Naive thymus-derived CD4-positive, alpha-beta T cell (primary cell): ENCODE data around the gene UBXN10. TPM values are rescaled to one million over a fixed set of nuclear protein-coding genes. Genes with fewer than 3 reads are reported as not detected.

Experiments used
- ATAC-seq: fragments of 150-1000 bp; cut with Tn5 transposase; 2 replicates; pipeline ENCODE4 v1.10.0; 2021; ENCODE audit warnings: mild to moderate bottlenecking, moderate library complexity
- CTCF ChIA-PET: fragments of 350-600 bp; sonication (Branson Sonifier 250); formaldehyde crosslinking; loops from one replicate; lab custom pipeline; 2021; ENCODE audit warnings: antibody characterized with exemption; lab: Charles Lee
- POLR2A ChIA-PET: fragments of 350-600 bp; sonication (Branson Sonifier 250); formaldehyde crosslinking; loops from one replicate; lab custom pipeline; 2021; ENCODE audit warnings: antibody characterized with exemption, inconsistent platforms; lab: Charles Lee
- DNase-seq, 9 donors: peaks; one replicate each; pipeline versions ENCODE4 v3.0.0 to v3.0.0-alpha.2; 2020 to 2022; ENCODE audit warnings: mixed read lengths in 1 of 9
- H3K27ac ChIP-seq: one replicate; pipeline ENCODE4 v1.7.0; 2013; ENCODE audit warnings: mild to moderate bottlenecking, low read depth, low read length, moderate library complexity
- H3K27me3 ChIP-seq, 2 donors: one replicate each; pipeline ENCODE4 v1.7.0; 2013; ENCODE audit warnings: low read length in 2 of 2, mild to moderate bottlenecking in 2 of 2, moderate library complexity in 2 of 2; ENCODE audit not compliant: control insufficient read depth in 2 of 2, insufficient read depth in 2 of 2
- H3K36me3 ChIP-seq, 3 experiments: 1 replicate in 2 of 3; 2 replicates in 1 of 3; pipeline ENCODE4 v1.7.0; 2013; ENCODE audit warnings: low read length in 3 of 3, mild to moderate bottlenecking in 3 of 3, moderate library complexity in 1 of 3; ENCODE audit not compliant: insufficient read depth in 3 of 3, control insufficient read depth in 2 of 3
- H3K4me1 ChIP-seq, 2 donors: one replicate each; pipeline ENCODE4 v1.7.0; 2013; ENCODE audit warnings: low read length in 2 of 2, mild to moderate bottlenecking in 2 of 2, moderate library complexity in 1 of 2; ENCODE audit not compliant: control insufficient read depth in 2 of 2, insufficient read depth in 2 of 2
- H3K4me3 ChIP-seq: 2 replicates; pipeline ENCODE4 v1.7.0; 2013; ENCODE audit warnings: mild to moderate bottlenecking, low read length
- H3K9me3 ChIP-seq, 3 experiments: 1 replicate in 2 of 3; 2 replicates in 1 of 3; pipeline ENCODE4 v1.7.0; 2013; ENCODE audit warnings: low read length in 3 of 3; ENCODE audit not compliant: control insufficient read depth in 2 of 3
- H3K27ac Mint-ChIP-seq, 9 donors: one replicate each; pipeline ENCODE4 v1.8.0; 2020 to 2022; ENCODE audit warnings: mixed read lengths in 9 of 9, mild to moderate bottlenecking in 8 of 9, moderate library complexity in 5 of 9, inconsistent platforms in 2 of 9
- H3K27me3 Mint-ChIP-seq, 5 donors: one replicate each; pipeline ENCODE4 v1.8.0; 2021 to 2022; ENCODE audit warnings: mixed read lengths in 5 of 5, mild to moderate bottlenecking in 1 of 5
- H3K36me3 Mint-ChIP-seq, 5 donors: one replicate each; pipeline ENCODE4 v1.8.0; 2020 to 2022; ENCODE audit warnings: mixed read lengths in 5 of 5, mild to moderate bottlenecking in 3 of 5, inconsistent platforms in 1 of 5
- H3K4me1 Mint-ChIP-seq, 7 donors: one replicate each; pipeline ENCODE4 v1.8.0; 2020 to 2022; ENCODE audit warnings: mixed read lengths in 7 of 7, mild to moderate bottlenecking in 3 of 7, inconsistent platforms in 1 of 7
- H3K4me3 Mint-ChIP-seq, 10 donors: one replicate each; pipeline ENCODE4 v1.8.0; 2020 to 2022; ENCODE audit warnings: mild to moderate bottlenecking in 10 of 10, mixed read lengths in 10 of 10, moderate library complexity in 6 of 10, inconsistent platforms in 2 of 10
- H3K9me3 Mint-ChIP-seq, 11 donors: one replicate each; pipeline ENCODE4 v1.8.0; 2020 to 2022; ENCODE audit warnings: mixed read lengths in 11 of 11, mild to moderate bottlenecking in 4 of 11, inconsistent platforms in 1 of 11, moderate library complexity in 1 of 11
- intact Hi-C, 2 donors: fragments of 100-400 bp; cut with micrococcal nuclease; formaldehyde crosslinking; loops; one replicate each; pipeline ENCODE4 v1.15.1; 2023
- polyA plus RNA-seq, 2 donors: library from polyadenylated mRNA; unstranded; fragments of 300-500 nt; fragmentation: Illumina TruSeq; gene quantifications; one replicate each; pipeline ENCODE4 v1.2.3, GENCODE V29; 2021
- total RNA-seq, 6 experiments: library from RNA in 5 of 6; stranded (reverse) in 5 of 6; gene quantifications; 1 replicate in 5 of 6; 2 replicates in 1 of 6; pipeline ENCODE4 v1.2.3 and lab custom pipeline; 2021 to 2026

The UBXN10 gene
- total and polyA plus RNA-seq, 7 experiments from 2014 or later = 0.03 to 1.1 (median 0.55) TPM; not detected in 3

DNA sequence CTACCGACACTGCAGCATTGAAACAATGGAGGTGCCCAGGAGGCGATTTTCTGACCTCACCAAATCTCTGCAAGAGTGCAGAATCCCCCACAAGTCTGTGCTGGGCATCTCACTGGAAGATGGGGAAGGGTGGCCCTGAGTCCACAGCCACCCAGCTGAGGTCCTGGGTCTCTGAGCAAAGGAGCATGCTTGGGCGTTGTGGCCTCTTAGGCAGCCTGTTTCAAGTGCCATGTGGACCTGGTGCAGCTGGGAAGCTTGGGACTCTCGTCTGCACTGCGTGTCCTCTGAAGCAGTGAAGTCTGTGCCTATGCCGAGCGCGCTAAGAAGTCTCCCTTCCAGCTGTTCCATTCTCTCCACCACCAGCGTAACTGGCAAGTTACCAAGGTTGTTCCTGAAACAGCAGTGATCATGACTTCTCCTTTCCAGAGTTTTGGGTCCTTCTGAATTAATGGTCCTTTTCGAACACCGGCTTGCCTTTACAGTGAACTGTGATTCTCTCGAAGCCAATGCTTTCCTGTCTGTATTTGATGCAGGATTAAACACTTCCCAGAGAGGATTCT, 5.5 kb downstream of the UBXN10 start:
- peaks cover 26 to 37% (median 30%) of the 10 kb centered on the region in 7 donors for H3K4me1 Mint-ChIP-seq
- H3K4me3 Mint-ChIP-seq = no peak overlapping the region
- H3K27me3 Mint-ChIP-seq = peaks cover 0 to 24% (median 5%) of the 10 kb centered on the region in 5 donors
- H3K27ac Mint-ChIP-seq = no peak overlapping the region
- Histone ChIP-seq H3K9me3 (no peaks in the 10 kb centered on the region), H3K27me3 (no peaks in the 10 kb centered on the region), H3K4me3 (no peak overlapping the region), H3K4me1 (peaks cover 15 to 28% of the 10 kb centered on the region in 2 donors), H3K27ac (no peak overlapping the region), H3K36me3 (no peaks in the 10 kb centered on the region)
- no peaks in the 10 kb centered on the region for H3K9me3 Mint-ChIP-seq
- intact Hi-C loops = no loop called here
- DNase-seq = no peak
- peaks cover 0 to 5% (median 0%) of the 10 kb centered on the region in 5 donors for H3K36me3 Mint-ChIP-seq
- ChIA-PET CTCF (interaction anchor here (1.0 kb wide), 1 partner anchor 10 kb away, joined by 3 read pairs; no protein-coding TSS in a partner anchor), POLR2A (no interaction called here)
- no peak for ATAC-seq

DNA sequence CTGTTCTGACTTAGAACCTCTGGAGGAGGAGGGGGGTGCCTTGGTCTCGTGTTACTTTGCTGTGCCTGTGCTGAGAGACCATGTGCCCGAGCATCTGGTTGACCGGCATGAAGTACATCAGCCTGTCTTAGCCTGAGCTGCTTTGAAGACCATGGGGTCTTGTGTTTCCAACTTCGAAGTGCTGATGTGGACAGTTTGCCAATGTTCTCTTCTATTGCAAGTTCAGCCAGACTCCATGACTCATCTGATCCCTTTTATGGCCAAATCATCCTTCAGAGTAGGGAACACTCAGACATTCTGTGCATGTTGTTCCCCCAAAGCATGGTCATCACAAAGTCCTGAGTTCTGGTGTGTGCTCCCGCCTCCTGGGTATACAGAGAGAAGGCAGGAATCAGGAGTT, 6.5 kb downstream of the UBXN10 start:
- ATAC-seq = no peak
- ChIA-PET POLR2A (no interaction called here), CTCF (interaction anchor here (1.1 kb wide), 1 partner anchor 272 kb away, joined by 3 read pairs; no protein-coding TSS in a partner anchor)
- no peaks in the 10 kb centered on the region for H3K27me3 ChIP-seq
- no peaks in the 10 kb centered on the region for H3K9me3 Mint-ChIP-seq
- no peaks in the 10 kb centered on the region for H3K36me3 ChIP-seq
- H3K4me1 Mint-ChIP-seq = peaks cover 19 to 27% (median 20%) of the 10 kb centered on the region in 7 donors
- peaks cover 0 to 5% (median 0%) of the 10 kb centered on the region in 5 donors for H3K36me3 Mint-ChIP-seq
- no peak overlapping the region for H3K4me3 ChIP-seq
- H3K4me1 ChIP-seq = peaks cover 9 to 17% of the 10 kb centered on the region in 2 donors
- peaks cover 0 to 26% (median 5%) of the 10 kb centered on the region in 5 donors for H3K27me3 Mint-ChIP-seq
- H3K27ac ChIP-seq = no peak overlapping the region
- no peak overlapping the region for H3K4me3 Mint-ChIP-seq
- no peaks in the 10 kb centered on the region for H3K9me3 ChIP-seq
- intact Hi-C loops = no loop called here
- DNase-seq = no peak
- H3K27ac Mint-ChIP-seq = no peak overlapping the region

GRCh38 chr1:20192871-20193411, 7.0 kb downstream of the UBXN10 start:
- intact Hi-C loops = no loop called here
- Histone ChIP-seq H3K36me3 (no peaks in the 10 kb centered on the region), H3K27me3 (no peaks in the 10 kb centered on the region), H3K4me1 (peaks cover 4 to 12% of the 10 kb centered on the region in 2 donors), H3K27ac (no peak overlapping the region), H3K9me3 (no peaks in the 10 kb centered on the region), H3K4me3 (no peak overlapping the region)
- DNase-seq (no peak), ATAC-seq (no peak)
- H3K27ac Mint-ChIP-seq = no peak overlapping the region
- H3K9me3 Mint-ChIP-seq = no peaks in the 10 kb centered on the region
- ChIA-PET CTCF (interaction anchor here (0.6 to 3.7 kb wide), 4 partner anchors 271 to 1241 kb away, joined by 3 to 20 read pairs (median 4); no protein-coding TSS in a partner anchor), POLR2A (no interaction called here)
- H3K4me3 Mint-ChIP-seq = no peak overlapping the region
- peaks cover 0 to 5% (median 0%) of the 10 kb centered on the region in 5 donors for H3K36me3 Mint-ChIP-seq
- H3K27me3 Mint-ChIP-seq = peaks cover 0 to 28% (median 5%) of the 10 kb centered on the region in 5 donors
- H3K4me1 Mint-ChIP-seq = peaks cover 14 to 21% (median 14%) of the 10 kb centered on the region in 7 donors

- intact Hi-C loops = loop anchor here in 1 of 2 donors (2.0 kb wide), 1 partner anchor 29 kb away; no protein-coding TSS in a partner anchor
- POLR2A ChIA-PET = interaction anchor here (0.9 kb wide), 1 partner anchor 16 kb away, joined by 3 read pairs; no protein-coding TSS in a partner anchor
- DNase-seq = no peak
These were observed 8.3 kb downstream of the UBXN10 start for GRCh38 chr1:20194224-20194623.

GRCh38 chr1:20194757-20195461, 9.0 kb downstream of the UBXN10 start:
- H3K27me3 Mint-ChIP-seq = peaks cover 0 to 36% (median 5%) of the 10 kb centered on the region in 5 donors
- H3K36me3 Mint-ChIP-seq = peaks cover 0 to 2% (median 0%) of the 10 kb centered on the region in 5 donors
- ATAC-seq = peak; percentile 81
- H3K4me1 ChIP-seq = no peaks in the 10 kb centered on the region
- no peak overlapping the region for H3K27ac ChIP-seq
- H3K4me3 ChIP-seq = no peak overlapping the region
- ChIA-PET CTCF (interaction anchor here (0.5 to 3.7 kb wide), 8 partner anchors 15 to 277 kb away, joined by 3 to 20 read pairs (median 4); no protein-coding TSS in a partner anchor), POLR2A (interaction anchor here (0.9 to 1.0 kb wide), 2 partner anchors 8 to 17 kb away, joined by 3 read pairs; no protein-coding TSS in a partner anchor)
- H3K27ac Mint-ChIP-seq = no peak overlapping the region
- no peaks in the 10 kb centered on the region for H3K9me3 Mint-ChIP-seq
- H3K4me1 Mint-ChIP-seq = peaks cover 0 to 7% (median 0%) of the 10 kb centered on the region in 7 donors
- no peak overlapping the region for H3K4me3 Mint-ChIP-seq
- H3K27me3 ChIP-seq = no peaks in the 10 kb centered on the region
- peak; percentile 43 to 76 (median 63) for DNase-seq
- intact Hi-C loops = loop anchor here (1.0 to 2.0 kb wide), 6 partner anchors 8 to 277 kb away; no protein-coding TSS in a partner anchor
- H3K9me3 ChIP-seq = no peaks in the 10 kb centered on the region
- no peaks in the 10 kb centered on the region for H3K36me3 ChIP-seq

More at GRCh38 chr1:20194224-20194623, 8.3 kb downstream of the UBXN10 start:
- ATAC-seq = no peak
- no peak overlapping the region for H3K4me3 Mint-ChIP-seq
- Histone ChIP-seq H3K4me1 (no peaks in the 10 kb centered on the region), H3K4me3 (no peak overlapping the region), H3K27me3 (no peaks in the 10 kb centered on the region), H3K36me3 (no peaks in the 10 kb centered on the region), H3K9me3 (no peaks in the 10 kb centered on the region), H3K27ac (no peak overlapping the region)
- H3K27me3 Mint-ChIP-seq = peaks cover 0 to 31% (median 5%) of the 10 kb centered on the region in 5 donors
- H3K9me3 Mint-ChIP-seq = no peaks in the 10 kb centered on the region
- no peak overlapping the region for H3K27ac Mint-ChIP-seq
- CTCF ChIA-PET = interaction anchor here (0.7 to 3.7 kb wide), 5 partner anchors 14 to 276 kb away, joined by 3 to 20 read pairs (median 5); no protein-coding TSS in a partner anchor
- H3K4me1 Mint-ChIP-seq = peaks cover under 1 to 9% (median 2%) of the 10 kb centered on the region in 7 donors
- peaks cover 0 to 2% (median 0%) of the 10 kb centered on the region in 5 donors for H3K36me3 Mint-ChIP-seq

GRCh38 chr1:20195462-20195780, 9.5 kb downstream of the UBXN10 start:
- intact Hi-C loops = loop anchor here (1.0 to 2.0 kb wide), 6 partner anchors 8 to 277 kb away; no protein-coding TSS in a partner anchor
- Mint-ChIP-seq H3K4me3 (no peak overlapping the region), H3K27ac (no peak overlapping the region), H3K36me3 (peaks cover 0 to 2% (median 0%) of the 10 kb centered on the region in 5 donors), H3K9me3 (no peaks in the 10 kb centered on the region), H3K27me3 (peaks cover 5 to 41% (median 5%) of the 10 kb centered on the region in 5 donors), H3K4me1 (peaks cover 0 to 7% (median 0%) of the 10 kb centered on the region in 7 donors)
- ChIA-PET POLR2A (interaction anchor here (1.0 kb wide), 1 partner anchor 8 kb away, joined by 3 read pairs; no protein-coding TSS in a partner anchor), CTCF (interaction anchor here (0.8 to 3.7 kb wide), 9 partner anchors 8 to 279 kb away, joined by 3 to 20 read pairs (median 4); no protein-coding TSS in a partner anchor)
- Histone ChIP-seq H3K36me3 (no peaks in the 10 kb centered on the region), H3K4me1 (no peaks in the 10 kb centered on the region), H3K27me3 (no peaks in the 10 kb centered on the region), H3K9me3 (no peaks in the 10 kb centered on the region), H3K4me3 (no peak overlapping the region), H3K27ac (no peak overlapping the region)
- ATAC-seq (no peak), DNase-seq (no peak)
